T-helper 2 cell (primary cell): ENCODE data around the gene IL36B.

ENCODE experiments used
- DNase-seq, 5 experiments: peaks; one replicate each; pipeline versions ENCODE4 v3.0.0 to v3.0.0-alpha.2; 2012 to 2022

Gene IL36B

GRCh38 chr2:113075600-113075999, 22.9 kb upstream of the IL36B start:
- DNase-seq, result no peak

- DNase-seq, result peak in 1 of 5 experiments; percentile 22
Observed at GRCh38 chr2:113075030-113075429, 22.4 kb upstream of the IL36B start.

GRCh38 chr2:113073325-113073834, 20.7 kb upstream of the IL36B start:
- DNase-seq, result no peak

- DNase-seq, result no peak
Observed at GRCh38 chr2:113072584-113072983, 19.9 kb upstream of the IL36B start.

GRCh38 chr2:113070606-113070975, 17.9 kb upstream of the IL36B start:
- DNase-seq, result no peak

GRCh38 chr2:113069676-113070605, 17.3 kb upstream of the IL36B start:
- DNase-seq, result no peak

GRCh38 chr2:113068706-113069485, 16.2 kb upstream of the IL36B start:
- no peak for DNase-seq

- no peak for DNase-seq
Observed at GRCh38 chr2:113068249-113068648, 15.6 kb upstream of the IL36B start.

- no peak for DNase-seq
Observed at GRCh38 chr2:113067681-113068080, 15.0 kb upstream of the IL36B start, which contains the start of gene IL1F10. Gene IL1F10, plus strand, starts transcription at chr2:113067970. Its CDS starts 4,769 bp downstream, at chr2:113072739.

- DNase-seq, result no peak
Observed at GRCh38 chr2:113064898-113065297, 12.2 kb upstream of the IL36B start.

- DNase-seq, result no peak
Observed at GRCh38 chr2:113064281-113064680, 11.6 kb upstream of the IL36B start.

GRCh38 chr2:113061896-113062770, 9.5 kb upstream of the IL36B start:
- DNase-seq, result no peak

GRCh38 chr2:113061241-113061640, 8.6 kb upstream of the IL36B start:
- DNase-seq, result no peak

GRCh38 chr2:113060796-113061195, 8.1 kb upstream of the IL36B start:
- DNase-seq, result no peak

GRCh38 chr2:113060396-113060795, 7.7 kb upstream of the IL36B start:
- no peak for DNase-seq

GRCh38 chr2:113058998-113059960, 6.6 kb upstream of the IL36B start, which contains the start of gene IL36RN:
Gene IL36RN, plus strand, starts transcription at chr2:113059198. Its CDS starts 241 bp downstream, at chr2:113059439.
- DNase-seq, result no peak

- DNase-seq, result no peak
Observed at GRCh38 chr2:113058411-113058994, 5.8 kb upstream of the IL36B start.

GRCh38 chr2:113057117-113057516, 4.5 kb upstream of the IL36B start:
- no peak for DNase-seq

- DNase-seq, result no peak
Observed at GRCh38 chr2:113056521-113056920, 3.9 kb upstream of the IL36B start.

GRCh38 chr2:113054066-113054465, 1.4 kb upstream of the IL36B start:
- no peak for DNase-seq

GRCh38 chr2:113053666-113054065, 999 bp upstream of the IL36B start:
- DNase-seq, result no peak
